Measurements from ENCODE around the gene GCSAM. TPM values are rescaled to one million over a fixed set of nuclear protein-coding genes. Genes with fewer than 3 reads are reported as not detected.

Gene GCSAM
- total and polyA plus RNA-seq, 2 experiments from 2014 or later: 0.86 TPM; not detected in 1

GRCh38 chr3:112128843-112129727, 4.0 kb downstream of the GCSAM start:
- no peak for TF ChIP-seq ZNF331 (CRISPR knock-in tag; IDR thresholded peaks at IDR 0.05; ENCODE audit: low read depth)
- TF ChIP-seq, protein P1, sequence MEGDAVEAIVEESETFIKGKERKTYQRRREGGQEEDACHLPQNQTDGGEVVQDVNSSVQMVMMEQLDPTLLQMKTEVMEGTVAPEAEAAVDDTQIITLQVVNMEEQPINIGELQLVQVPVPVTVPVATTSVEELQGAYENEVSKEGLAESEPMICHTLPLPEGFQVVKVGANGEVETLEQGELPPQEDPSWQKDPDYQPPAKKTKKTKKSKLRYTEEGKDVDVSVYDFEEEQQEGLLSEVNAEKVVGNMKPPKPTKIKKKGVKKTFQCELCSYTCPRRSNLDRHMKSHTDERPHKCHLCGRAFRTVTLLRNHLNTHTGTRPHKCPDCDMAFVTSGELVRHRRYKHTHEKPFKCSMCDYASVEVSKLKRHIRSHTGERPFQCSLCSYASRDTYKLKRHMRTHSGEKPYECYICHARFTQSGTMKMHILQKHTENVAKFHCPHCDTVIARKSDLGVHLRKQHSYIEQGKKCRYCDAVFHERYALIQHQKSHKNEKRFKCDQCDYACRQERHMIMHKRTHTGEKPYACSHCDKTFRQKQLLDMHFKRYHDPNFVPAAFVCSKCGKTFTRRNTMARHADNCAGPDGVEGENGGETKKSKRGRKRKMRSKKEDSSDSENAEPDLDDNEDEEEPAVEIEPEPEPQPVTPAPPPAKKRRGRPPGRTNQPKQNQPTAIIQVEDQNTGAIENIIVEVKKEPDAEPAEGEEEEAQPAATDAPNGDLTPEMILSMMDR (conservative IDR thresholded peaks at IDR 0.05; ENCODE audit: low read depth in 2 of 2): no peak
- no peak for TF ChIP-seq ZNF462 (CRISPR knock-in tag; IDR thresholded peaks at IDR 0.05)
- no peak for TF ChIP-seq REST (IDR thresholded peaks at IDR 0.05; ENCODE audit: unreplicated experiment)
- no peak for TF ChIP-seq NANOG (IDR thresholded peaks at IDR 0.05; ENCODE audit: borderline replicate concordance)
- no peak for TF ChIP-seq JUNB (IDR thresholded peaks at IDR 0.05; ENCODE audit: unreplicated experiment)
- TF ChIP-seq CREB1 (CRISPR knock-in tag; IDR thresholded peaks at IDR 0.05; ENCODE audit: low read depth): no peak
- TF ChIP-seq ZNF114 (CRISPR knock-in tag; IDR thresholded peaks at IDR 0.05): no peak
- TF ChIP-seq, protein P2, sequence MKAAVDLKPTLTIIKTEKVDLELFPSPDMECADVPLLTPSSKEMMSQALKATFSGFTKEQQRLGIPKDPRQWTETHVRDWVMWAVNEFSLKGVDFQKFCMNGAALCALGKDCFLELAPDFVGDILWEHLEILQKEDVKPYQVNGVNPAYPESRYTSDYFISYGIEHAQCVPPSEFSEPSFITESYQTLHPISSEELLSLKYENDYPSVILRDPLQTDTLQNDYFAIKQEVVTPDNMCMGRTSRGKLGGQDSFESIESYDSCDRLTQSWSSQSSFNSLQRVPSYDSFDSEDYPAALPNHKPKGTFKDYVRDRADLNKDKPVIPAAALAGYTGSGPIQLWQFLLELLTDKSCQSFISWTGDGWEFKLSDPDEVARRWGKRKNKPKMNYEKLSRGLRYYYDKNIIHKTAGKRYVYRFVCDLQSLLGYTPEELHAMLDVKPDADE (IDR thresholded peaks at IDR 0.05): no peak
- no peak for TF ChIP-seq EZH2 (IDR thresholded peaks at IDR 0.05; ENCODE audit: low read depth, unreplicated experiment)
- no peak for TF ChIP-seq EZH2phosphoT487 (IDR thresholded peaks at IDR 0.05; ENCODE audit: unreplicated experiment)
- H3K4me3 ChIP-seq: no peak overlapping the region
- ATAC-seq (peak; percentile 41), DNase-seq (ENCODE audit: low spot score) (peak; percentile 69)
- H3K27me3 ChIP-seq (ENCODE audit: insufficient read depth): no peaks in the 10 kb centered on the region
- peaks cover 50% of the 10 kb centered on the region for H3K4me1 Mint-ChIP-seq
- H3K4me1 ChIP-seq (ENCODE audit: insufficient read depth): peaks cover 37% of the 10 kb centered on the region
- no peaks in the 10 kb centered on the region for H3F3A ChIP-seq (replicated peaks; ENCODE audit: low read depth)
- H3K4me2 ChIP-seq: no peak overlapping the region
- no peaks in the 10 kb centered on the region for H4K20me1 ChIP-seq (replicated peaks; ENCODE audit: insufficient read depth)
- H3K27ac Mint-ChIP-seq: peak overlapping the region; percentile 34
- no peak overlapping the region for H2AFZ ChIP-seq
- no peaks in the 10 kb centered on the region for H3K9me3 Mint-ChIP-seq
- 0 out of 2 replicates have a peak overlapping the region, but pooled peaks have one; percentile 1 for H3K27ac ChIP-seq (ENCODE audit: low read depth)
- no peaks in the 10 kb centered on the region for H3K79me2 ChIP-seq (replicated peaks; ENCODE audit: insufficient read depth)
- H3K4me3 Mint-ChIP-seq: no peak overlapping the region
- no peaks in the 10 kb centered on the region for H3K36me3 ChIP-seq (ENCODE audit: insufficient read depth)
- H3K27me3 Mint-ChIP-seq (ENCODE audit: insufficient read depth, low read depth, poor library complexity): no peaks in the 10 kb centered on the region
- no peaks in the 10 kb centered on the region for H3K36me3 Mint-ChIP-seq (ENCODE audit: low read depth)
- no peaks in the 10 kb centered on the region for H3K9me2 ChIP-seq (ENCODE audit: insufficient read depth)

Measured in GM23338 (cell line).